ENCODE results near the gene MARCHF11.

The MARCHF11 gene

DNA sequence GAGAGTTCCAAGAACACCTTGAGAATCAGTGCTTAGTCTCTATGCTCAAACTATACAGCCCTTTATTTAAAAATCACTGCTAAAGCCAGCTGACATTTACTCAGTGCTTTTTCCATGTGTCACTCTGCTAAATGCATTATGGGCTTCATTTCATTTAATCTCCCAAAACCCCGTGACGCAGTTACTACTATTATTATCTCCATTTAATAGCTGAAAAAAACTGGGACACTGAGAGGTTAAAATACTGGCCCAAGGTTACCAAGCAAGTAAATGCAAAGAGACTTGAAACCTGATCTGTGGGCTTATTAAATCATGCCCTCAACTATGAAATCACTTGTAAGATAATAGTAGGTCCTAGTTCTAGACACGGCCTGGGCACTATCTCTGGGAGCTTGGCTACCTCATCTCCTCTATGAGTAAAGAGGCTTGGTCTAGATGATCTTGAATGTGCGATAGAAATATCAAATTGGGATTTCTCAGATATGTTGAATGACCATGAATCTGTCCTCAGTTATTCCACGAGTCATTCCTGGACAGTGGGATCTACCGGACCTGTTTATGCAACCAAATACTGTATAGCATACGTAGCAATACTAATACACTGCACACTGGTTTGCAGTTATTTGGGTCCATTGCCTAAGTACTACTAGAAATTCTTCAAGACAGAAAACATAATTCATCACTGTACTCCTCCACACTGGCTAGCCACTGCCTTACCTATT, 32.3 kb downstream of the MARCHF11 start:
- no peaks in the 10 kb centered on the region for H3K9me3 ChIP-seq (replicated peaks; ENCODE audit: insufficient read depth, low read length)
- H3K9me2 ChIP-seq (replicated peaks; ENCODE audit: insufficient read depth, low read length): no peaks in the 10 kb centered on the region
- no peak overlapping the region for H3K9ac ChIP-seq (ENCODE audit: low read length)
- no peak overlapping the region for H3K27ac ChIP-seq (ENCODE audit: low read length)
- no peak overlapping the region for H3K4me3 ChIP-seq (ENCODE audit: low read length)
- TF ChIP-seq EZH2phosphoT487 (IDR thresholded peaks at IDR 0.05; ENCODE audit: low read length): no peak
- TF ChIP-seq, protein P1, sequence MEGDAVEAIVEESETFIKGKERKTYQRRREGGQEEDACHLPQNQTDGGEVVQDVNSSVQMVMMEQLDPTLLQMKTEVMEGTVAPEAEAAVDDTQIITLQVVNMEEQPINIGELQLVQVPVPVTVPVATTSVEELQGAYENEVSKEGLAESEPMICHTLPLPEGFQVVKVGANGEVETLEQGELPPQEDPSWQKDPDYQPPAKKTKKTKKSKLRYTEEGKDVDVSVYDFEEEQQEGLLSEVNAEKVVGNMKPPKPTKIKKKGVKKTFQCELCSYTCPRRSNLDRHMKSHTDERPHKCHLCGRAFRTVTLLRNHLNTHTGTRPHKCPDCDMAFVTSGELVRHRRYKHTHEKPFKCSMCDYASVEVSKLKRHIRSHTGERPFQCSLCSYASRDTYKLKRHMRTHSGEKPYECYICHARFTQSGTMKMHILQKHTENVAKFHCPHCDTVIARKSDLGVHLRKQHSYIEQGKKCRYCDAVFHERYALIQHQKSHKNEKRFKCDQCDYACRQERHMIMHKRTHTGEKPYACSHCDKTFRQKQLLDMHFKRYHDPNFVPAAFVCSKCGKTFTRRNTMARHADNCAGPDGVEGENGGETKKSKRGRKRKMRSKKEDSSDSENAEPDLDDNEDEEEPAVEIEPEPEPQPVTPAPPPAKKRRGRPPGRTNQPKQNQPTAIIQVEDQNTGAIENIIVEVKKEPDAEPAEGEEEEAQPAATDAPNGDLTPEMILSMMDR (IDR thresholded peaks at IDR 0.05; ENCODE audit: low read length): no peak
- no peak for TF ChIP-seq EZH2 (optimal IDR thresholded peaks at IDR 0.05; ENCODE audit: low read depth, low read length)
- no peaks in the 10 kb centered on the region for H3F3A ChIP-seq (ENCODE audit: insufficient read depth, low read length)
- no peak overlapping the region for H2AFZ ChIP-seq (ENCODE audit: low read length)
- no peak overlapping the region for H3K4me2 ChIP-seq (ENCODE audit: low read depth, low read length)
- no peaks in the 10 kb centered on the region for H3K4me1 ChIP-seq (ENCODE audit: low read length)
- H3K79me2 ChIP-seq (ENCODE audit: low read length): no peaks in the 10 kb centered on the region
- DNase-seq: no peak
- H3K27me3 ChIP-seq (replicated peaks; ENCODE audit: insufficient read depth, low read length): no peaks in the 10 kb centered on the region
- H4K20me1 ChIP-seq (ENCODE audit: insufficient read depth, low read length): no peaks in the 10 kb centered on the region
- H3K36me3 ChIP-seq (replicated peaks; ENCODE audit: insufficient read depth, low read length): no peaks in the 10 kb centered on the region

DNA sequence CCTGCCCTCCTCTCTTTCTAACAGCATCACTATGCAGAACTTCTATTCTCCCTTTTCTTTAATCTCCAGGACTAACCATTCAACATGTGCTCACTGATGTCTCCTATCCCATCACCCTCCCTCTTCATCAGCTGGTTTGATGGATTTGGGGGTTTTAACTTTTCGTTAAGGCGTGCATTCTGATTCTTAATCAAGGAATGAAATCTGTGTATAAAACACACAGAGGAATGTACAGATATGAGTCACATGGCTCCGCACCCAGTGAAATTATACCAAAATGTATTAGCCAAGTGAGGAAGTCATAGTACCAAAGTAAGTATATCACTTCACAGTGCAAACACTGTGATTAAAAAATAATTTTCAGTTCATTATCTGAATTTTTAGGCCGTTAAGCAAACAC, 35.2 kb downstream of the MARCHF11 start:
- H2AFZ ChIP-seq (ENCODE audit: low read length): no peak overlapping the region
- TF ChIP-seq EZH2 (optimal IDR thresholded peaks at IDR 0.05; ENCODE audit: low read depth, low read length): no peak
- TF ChIP-seq, protein P1 (IDR thresholded peaks at IDR 0.05; ENCODE audit: low read length): no peak
- no peak for TF ChIP-seq EZH2phosphoT487 (IDR thresholded peaks at IDR 0.05; ENCODE audit: low read length)
- H3K9me3 ChIP-seq (replicated peaks; ENCODE audit: insufficient read depth, low read length): no peaks in the 10 kb centered on the region
- no peaks in the 10 kb centered on the region for H3K9me2 ChIP-seq (replicated peaks; ENCODE audit: insufficient read depth, low read length)
- no peaks in the 10 kb centered on the region for H3F3A ChIP-seq (ENCODE audit: insufficient read depth, low read length)
- no peak overlapping the region for H3K4me3 ChIP-seq (ENCODE audit: low read length)
- no peaks in the 10 kb centered on the region for H3K36me3 ChIP-seq (replicated peaks; ENCODE audit: insufficient read depth, low read length)
- H3K79me2 ChIP-seq (ENCODE audit: low read length): no peaks in the 10 kb centered on the region
- no peaks in the 10 kb centered on the region for H3K4me1 ChIP-seq (ENCODE audit: low read length)
- no peaks in the 10 kb centered on the region for H4K20me1 ChIP-seq (ENCODE audit: insufficient read depth, low read length)
- no peaks in the 10 kb centered on the region for H3K27me3 ChIP-seq (replicated peaks; ENCODE audit: insufficient read depth, low read length)
- no peak overlapping the region for H3K4me2 ChIP-seq (ENCODE audit: low read depth, low read length)
- DNase-seq: no peak
- no peak overlapping the region for H3K9ac ChIP-seq (ENCODE audit: low read length)
- no peak overlapping the region for H3K27ac ChIP-seq (ENCODE audit: low read length)

DNA sequence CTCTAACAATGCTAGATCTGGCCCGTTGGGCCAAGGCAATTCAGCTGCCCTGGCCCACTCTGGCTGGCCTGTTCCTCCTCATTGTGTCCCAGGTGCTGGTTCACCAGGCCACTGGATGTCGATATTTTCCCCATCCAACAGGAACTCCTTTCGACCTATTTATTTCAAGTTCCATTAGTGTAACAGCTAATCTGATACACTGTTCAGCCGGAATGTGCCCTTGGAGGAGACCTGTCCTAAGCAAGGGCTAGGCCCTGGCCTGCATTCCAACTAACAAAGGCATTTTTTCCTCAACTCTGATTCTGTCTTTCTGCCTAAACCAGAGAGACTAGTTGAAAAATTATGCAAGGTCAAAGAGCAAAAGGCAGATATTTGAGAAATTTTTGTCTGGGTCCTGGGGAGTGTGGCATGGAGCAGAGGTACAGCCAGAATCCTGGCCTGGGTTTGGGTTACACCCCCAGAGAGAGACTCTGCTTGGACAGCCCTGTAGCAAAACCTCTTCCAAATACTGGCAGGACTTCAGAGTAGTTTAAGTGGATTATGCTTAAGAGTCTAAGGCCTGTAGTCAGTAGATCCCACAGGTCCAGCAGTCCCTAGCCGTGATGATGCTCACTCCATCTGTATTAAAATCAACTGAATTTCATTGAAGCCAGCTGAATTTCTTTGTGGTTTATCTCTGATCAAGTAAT, 36.1 kb downstream of the MARCHF11 start:
- Histone ChIP-seq H3K4me2 (ENCODE audit: low read depth, low read length) (no peak overlapping the region), H4K20me1 (ENCODE audit: insufficient read depth, low read length) (no peaks in the 10 kb centered on the region), H3K9ac (ENCODE audit: low read length) (no peak overlapping the region), H3K27me3 (replicated peaks; ENCODE audit: insufficient read depth, low read length) (no peaks in the 10 kb centered on the region), H3F3A (ENCODE audit: insufficient read depth, low read length) (no peaks in the 10 kb centered on the region), H2AFZ (ENCODE audit: low read length) (no peak overlapping the region), H3K4me1 (ENCODE audit: low read length) (no peaks in the 10 kb centered on the region), H3K9me3 (replicated peaks; ENCODE audit: insufficient read depth, low read length) (no peaks in the 10 kb centered on the region), H3K79me2 (ENCODE audit: low read length) (no peaks in the 10 kb centered on the region), H3K9me2 (replicated peaks; ENCODE audit: insufficient read depth, low read length) (no peaks in the 10 kb centered on the region), H3K27ac (ENCODE audit: low read length) (no peak overlapping the region), H3K4me3 (ENCODE audit: low read length) (no peak overlapping the region), H3K36me3 (replicated peaks; ENCODE audit: insufficient read depth, low read length) (no peaks in the 10 kb centered on the region)
- no peak for DNase-seq
- TF ChIP-seq EZH2 (optimal IDR thresholded peaks at IDR 0.05; ENCODE audit: low read depth, low read length) (no peak), EZH2phosphoT487 (IDR thresholded peaks at IDR 0.05; ENCODE audit: low read length) (no peak)
- TF ChIP-seq, protein P1 (IDR thresholded peaks at IDR 0.05; ENCODE audit: low read length): no peak

Measured in MM.1S (cell line).